NCI-H2196 treated with DMSO at 0.1 percent for 48 hours (cell line): Measurements from ENCODE around the gene TRIM46.
"Not testable (repeated sequence)": the region's sequence is repeated elsewhere in the genome, so short reads cannot be mapped to it uniquely, and the experiment has no call there.

ENCODE experiments used
- DNase-seq: peaks from one replicate; lab custom pipeline; 2025; ENCODE audit not compliant: unreplicated experiment; lab: John Stamatoyannopoulos, UW

TRIM46 gene

DNA sequence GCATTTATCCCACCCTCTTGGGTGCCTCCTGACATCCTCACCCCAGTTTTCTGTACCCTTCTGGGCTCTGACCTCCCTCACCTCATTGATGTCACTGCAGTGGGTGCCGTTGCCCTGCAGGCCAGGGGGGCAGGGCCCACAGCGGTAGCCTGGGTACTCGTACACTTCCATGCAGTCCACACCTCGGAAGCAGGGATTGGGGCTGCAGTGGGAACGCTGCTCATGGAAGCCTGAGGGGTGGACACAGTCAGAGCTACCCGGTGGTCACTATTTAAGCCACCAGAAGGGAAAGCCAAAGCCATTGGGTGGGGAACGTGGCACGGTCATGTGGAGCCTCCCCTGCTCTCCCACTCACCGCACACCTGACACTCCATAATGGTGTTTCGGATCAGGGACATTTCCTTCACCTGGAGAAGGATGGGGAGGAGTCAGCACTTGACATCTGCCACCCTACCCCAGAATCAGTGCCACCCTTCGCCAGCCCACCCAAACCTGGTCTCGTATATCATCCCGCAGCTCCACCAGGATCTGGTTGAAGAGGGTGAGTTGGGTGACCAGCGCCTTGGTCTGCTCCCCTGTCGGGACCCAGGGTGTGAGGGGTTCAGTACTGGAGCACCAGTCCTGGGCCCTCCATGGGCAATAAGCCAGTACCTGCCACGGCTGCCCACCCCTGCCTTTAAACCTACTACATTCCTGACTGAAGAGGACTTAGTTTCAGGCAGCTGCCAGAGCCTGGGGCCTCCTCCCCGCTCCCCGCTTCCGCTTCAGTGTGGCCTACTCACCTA, 29.3 kb downstream of the TRIM46 start:
- no peak for DNase-seq

- no peak for DNase-seq
Measured at GRCh38 chr1:155205035-155205434, 31.4 kb downstream of the TRIM46 start.

DNA sequence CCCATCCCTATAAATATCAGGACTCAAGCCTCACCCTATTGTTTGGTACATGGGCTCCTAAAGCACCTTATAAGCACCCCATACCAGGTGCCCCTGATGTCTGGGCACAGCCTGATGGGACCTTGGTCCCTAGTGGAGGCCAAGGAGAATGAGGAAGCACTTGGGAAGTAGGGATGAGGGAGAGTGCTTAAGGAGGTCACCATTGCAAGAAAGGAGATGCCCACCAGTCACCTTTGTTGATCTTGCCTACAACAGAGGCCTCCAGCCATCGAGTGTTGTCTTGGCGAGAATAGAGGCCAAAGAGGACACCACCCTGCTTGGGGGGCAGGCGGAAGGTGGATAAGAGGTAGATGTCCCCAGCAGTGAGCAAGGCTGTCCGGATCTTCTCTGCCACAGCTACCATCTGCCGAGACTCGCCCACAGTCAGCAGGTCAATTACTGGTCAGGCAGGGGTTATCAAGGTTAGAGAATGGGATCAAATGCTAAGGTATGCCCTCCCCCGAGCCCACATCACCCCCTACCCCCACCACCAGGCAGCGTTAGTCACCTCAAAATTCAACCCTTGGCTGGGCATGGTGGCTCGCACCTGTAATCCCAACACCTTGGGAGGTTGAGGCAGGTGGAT, 32.4 kb downstream of the TRIM46 start:
- DNase-seq, result no peak

DNA sequence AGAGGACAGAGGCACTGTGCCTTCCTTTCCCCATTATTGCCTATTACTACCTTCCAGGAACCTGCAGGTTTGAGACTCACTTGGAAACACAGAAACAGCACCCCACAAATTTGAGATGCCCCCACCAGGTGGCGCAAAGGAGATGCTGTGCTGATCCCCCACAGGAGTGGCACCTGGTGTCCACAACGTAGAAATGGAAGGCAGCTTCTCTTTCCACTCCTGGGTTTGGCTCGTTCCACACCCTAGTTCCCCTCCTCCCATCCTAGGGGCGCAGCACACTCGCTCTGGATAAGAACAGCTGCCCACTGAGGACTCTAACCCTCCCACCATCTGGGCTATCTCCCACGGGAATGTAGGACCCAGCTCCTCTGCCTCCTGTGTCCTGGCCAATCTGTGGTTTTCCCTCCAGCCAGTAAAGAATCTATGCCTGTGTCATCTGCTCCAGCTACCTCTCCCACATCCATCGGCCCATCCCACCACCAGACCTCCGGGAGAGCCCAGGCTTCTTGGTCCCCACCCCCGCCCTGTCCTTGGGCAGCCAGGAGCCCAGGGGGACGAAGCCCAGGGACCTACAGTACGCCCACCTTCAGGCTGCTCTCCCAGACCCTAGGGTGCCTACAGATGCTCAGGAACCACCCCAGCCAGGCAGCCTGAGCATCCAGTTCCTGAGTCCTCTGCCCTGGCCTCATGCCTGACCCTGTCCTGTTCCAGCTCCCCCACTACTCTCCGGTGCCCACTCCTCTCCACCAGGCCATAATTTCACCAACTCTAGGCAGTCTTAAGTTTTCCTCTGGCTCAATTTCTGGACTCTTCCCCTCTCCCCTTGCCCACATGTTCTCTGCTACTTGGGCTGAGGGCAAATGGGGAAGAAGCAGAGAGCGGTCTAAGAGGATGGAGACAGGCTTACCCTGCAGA, 33.5 kb downstream of the TRIM46 start:
- peak; percentile 66 for DNase-seq

DNA sequence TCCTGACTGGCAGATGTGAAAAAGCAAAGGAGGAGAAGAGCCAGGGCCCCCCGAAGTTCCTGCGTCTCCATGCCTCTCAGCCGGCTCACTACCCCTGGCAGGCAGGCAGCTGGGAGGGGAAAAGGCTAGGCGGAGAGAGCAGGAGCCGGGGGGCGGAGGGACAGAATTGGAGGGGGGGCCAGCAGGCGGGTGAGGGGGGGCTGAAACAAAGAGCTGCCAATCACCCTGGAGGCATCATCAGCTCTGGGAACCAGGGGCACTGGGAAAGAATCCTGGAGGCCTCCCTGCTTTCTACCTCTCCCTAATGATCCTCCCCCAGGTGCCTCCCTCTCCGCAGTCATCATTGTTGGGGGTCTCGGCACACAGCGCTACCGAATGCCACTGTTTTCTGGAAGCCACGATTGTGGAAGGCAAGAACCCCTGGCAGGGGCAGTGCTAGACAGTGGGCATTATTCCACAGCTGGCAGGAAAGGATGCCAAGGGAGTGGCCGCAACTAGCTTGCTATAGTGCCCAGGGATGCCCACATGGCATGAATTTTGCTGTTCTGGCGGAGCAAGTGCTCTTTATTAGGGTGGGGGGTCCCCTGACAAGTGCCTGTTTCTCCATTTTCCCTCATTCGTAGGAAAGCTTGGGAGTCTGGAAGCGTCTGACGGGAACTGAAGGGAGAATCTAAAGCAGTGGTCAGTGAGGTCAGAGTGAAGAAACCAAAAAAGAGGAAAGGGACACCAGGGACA, 34.3 kb downstream of the TRIM46 start, which contains the start of gene THBS3:
TSS of gene THBS3 (minus strand) at position 92 of the 735 bp plus-strand sequence. CDS start at position 71, 21 bp downstream.
- DNase-seq, result no peak

GRCh38 chr1:155208541-155209311, 35.1 kb downstream of the TRIM46 start, which contains the start of gene MTX1:
MTX1 (plus strand) TSS chr1:155208695; CDS start chr1:155208805, 110 bp downstream.
- DNase-seq, result peak; percentile 69

GRCh38 chr1:155209312-155209721, 35.7 kb downstream of the TRIM46 start:
- DNase-seq, result no peak

DNA sequence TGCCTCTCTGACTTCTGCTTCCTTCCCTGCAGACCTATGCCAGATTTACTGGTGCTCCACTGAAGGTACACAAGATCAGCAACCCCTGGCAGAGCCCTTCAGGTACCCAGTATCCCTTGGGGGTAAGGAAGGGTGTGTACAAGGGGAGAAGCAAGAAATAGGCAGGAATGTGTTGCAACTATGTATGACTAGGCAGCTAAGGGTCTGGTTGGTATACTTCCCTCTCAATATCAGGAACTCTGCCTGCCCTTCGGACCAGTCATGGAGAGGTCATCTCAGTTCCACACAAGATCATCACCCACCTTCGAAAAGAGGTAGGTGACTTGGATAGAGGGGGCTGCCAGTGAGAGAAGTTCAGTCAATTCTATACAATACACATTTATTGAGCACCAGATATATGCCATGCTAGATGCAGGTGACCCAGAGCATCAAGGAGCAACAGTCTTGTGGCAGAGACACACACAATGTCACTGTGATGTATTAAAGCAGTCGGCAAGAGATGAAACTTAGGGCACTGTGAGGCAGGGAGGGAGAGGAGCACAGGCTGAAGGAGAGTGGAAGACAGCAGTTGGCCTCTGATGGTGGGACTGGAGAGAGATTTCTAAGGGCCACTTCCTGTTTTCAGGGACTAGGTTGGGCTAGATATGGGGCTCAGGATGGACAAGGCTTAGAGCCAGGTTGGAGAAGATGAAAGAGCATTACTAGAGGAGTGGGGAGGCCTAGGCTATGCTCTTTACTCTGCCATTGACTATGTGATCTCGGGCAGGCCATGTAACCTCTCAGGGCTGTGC, 36.9 kb downstream of the TRIM46 start:
- DNase-seq, result no peak

DNA sequence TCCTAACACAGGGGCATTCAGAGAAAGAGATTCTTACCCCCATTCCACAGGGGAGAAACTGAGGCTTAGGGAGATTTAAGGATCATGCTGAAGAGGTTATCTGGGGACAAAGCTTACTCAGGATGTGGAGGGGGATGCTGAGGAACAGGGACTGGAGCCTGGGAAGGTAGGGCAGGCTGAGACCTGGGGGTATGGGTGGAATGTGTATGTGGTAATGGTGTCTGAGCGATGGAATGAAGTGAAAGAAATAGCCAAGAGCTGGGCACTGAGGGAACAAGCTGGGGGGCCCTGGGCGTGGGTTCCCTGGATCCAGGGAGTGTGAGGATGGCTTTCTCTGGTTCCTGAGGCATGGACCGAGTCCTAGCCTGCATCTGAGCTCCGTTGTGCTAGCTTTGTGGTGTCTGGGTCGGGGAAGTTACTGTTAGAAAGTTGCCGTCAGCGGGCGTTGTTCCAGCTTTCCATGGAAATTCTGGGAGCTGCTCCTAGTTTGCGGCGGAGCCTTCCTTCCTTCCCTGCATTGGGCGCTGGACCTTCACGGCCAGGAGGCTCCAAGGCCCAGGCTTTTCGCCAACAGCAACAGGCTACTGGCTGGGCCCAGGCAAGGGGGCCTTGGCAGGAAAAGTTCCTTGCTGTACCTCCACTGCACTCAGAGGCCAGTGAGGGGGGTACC, 37.9 kb downstream of the TRIM46 start:
- not testable (repeated sequence) for DNase-seq

- not testable (repeated sequence) for DNase-seq
Measured at GRCh38 chr1:155212051-155212440, 38.4 kb downstream of the TRIM46 start.

- not testable (repeated sequence) for DNase-seq
Measured at GRCh38 chr1:155214702-155215101, 41.1 kb downstream of the TRIM46 start.

DNA sequence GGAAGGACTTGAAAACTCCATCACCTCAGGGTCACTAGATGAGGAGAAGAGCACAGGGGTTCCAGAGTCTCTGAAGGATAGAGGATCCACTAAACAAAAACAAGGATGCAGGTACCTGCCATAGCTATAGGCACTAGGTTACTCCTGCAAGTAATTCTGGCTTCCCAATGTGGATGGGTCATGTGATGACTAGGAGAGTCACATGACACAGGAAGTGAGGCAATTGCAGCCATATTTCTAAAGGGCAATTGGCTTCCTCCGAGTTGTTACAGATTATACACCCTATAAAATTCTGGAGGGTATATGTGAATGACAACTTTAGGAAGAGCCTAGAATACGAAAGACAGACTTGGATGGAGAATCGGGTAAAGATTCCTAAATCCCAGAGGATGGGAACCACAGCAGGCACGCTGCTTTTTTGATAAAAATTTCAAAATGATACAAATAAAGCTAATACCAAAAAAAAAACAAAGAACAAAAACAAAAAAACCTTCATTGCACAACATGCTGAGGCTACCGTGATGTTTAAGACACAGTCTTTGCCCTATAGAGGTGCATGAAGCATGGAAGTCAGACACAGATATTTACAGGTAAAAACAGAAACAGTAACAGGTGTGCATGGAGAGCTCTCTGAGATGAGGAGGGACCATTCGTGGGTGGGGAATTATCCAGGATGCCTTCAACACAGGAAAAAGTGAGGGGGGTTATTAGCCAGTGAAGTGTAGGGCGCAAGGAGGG, 45.4 kb downstream of the TRIM46 start:
- DNase-seq, result peak; percentile 47

GRCh38 chr1:155219592-155220031, 46.0 kb downstream of the TRIM46 start:
- DNase-seq, result no peak

DNA sequence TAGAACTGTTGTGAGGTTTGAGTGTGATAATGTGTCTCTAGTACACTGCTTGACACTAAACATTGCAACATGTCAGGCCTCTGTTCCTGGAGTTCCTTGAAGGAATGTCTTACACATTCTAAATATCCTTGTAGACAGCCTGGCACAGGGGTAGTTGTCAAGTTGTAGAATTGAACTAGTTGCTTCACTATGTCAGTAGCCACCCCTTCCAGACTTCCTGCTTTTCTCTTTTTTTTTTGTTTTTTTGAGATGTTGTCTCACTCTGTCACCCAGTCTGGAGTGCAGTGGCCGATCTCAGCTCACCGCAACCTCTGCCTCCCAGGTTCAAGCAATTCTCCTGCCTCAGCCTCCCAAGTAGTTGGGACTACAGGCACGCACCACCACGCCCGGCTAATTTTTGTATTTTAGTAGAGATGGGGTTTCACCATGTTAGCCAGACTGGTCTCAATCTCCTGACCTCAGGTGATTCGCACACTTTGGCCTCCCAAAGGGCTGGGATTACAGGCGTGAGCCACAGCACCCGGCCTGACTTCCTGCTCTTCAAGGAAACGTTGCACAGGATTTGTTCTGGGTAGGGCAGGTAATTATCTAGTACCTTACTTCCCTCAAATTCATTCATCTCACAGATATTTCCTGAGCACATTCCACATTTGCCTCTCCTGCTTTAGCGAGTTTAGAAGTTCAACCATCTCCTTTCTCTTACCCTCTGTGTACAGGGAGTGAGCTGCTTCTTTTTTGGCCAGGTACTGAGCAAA, 46.7 kb downstream of the TRIM46 start:
- not testable (repeated sequence) for DNase-seq

- no peak for DNase-seq
Measured at GRCh38 chr1:155223047-155223446, 49.4 kb downstream of the TRIM46 start.

- DNase-seq, result not testable (repeated sequence)
Measured at GRCh38 chr1:155225404-155225759, 51.7 kb downstream of the TRIM46 start.
